ENCODE results near the gene C6orf141. TPM values are rescaled to one million over a fixed set of nuclear protein-coding genes. Genes with fewer than 3 reads are reported as not detected.

The C6orf141 gene
- total and polyA plus RNA-seq, 2 of the 13 experiments (the other 11 are each of a cell fraction or from before 2014, with no cell fraction given), result 0.07 TPM; not detected in 1

DNA sequence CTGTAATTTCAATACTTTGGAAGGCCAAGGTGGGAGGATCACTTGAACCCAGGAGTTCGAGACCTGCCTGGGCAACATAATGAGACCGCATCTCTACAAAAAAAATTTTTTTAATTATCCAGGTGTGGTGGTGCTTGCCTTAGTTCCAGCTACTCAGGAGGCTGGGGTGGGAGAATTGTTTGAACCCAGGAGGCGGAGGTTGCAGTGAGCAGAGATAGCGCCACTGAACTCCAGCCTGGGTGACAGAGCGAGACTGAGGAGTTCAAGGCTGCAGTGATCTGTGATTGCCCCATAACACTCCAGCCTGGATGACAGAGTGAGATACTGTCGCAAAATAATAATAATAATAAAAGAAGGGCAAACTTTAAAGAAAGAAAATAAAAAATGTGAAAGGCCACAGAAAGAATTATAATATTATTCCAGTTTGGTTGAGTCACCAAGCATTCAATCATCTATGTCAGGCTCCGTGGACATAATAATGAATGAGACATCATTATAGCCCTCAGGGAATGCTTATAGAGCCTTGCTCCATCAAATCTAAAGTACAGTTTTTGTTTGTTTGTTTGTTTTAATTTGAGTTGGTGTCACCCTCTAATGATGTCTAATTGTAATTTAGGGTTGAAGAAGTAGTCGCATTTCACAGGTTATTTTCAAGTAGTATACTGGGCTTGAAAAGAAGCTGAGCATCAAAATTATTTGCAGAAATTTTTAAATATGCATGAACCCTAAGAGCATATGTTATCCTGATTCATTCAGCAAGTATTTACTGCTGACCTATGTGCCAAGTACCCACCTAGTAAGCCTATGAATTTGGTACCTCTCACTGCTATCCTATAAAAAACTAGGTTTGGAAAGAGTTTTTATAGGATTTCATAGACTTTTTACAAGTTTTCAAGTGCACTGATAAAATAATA, 35.6 kb upstream of the C6orf141 start:
- H2AFZ ChIP-seq (ENCODE audit: low read length), result no peak overlapping the region
- no peak for DNase-seq (ENCODE audit: low spot score)
- peak; percentile 46; the same call in 2 of the 3 replicates for ATAC-seq
- H3K27me3 ChIP-seq (ENCODE audit: control insufficient read depth in 1 of 2, insufficient read depth in 2 of 2, low read length in 2 of 2), result no peaks in the 10 kb centered on the region
- H3K79me2 ChIP-seq (ENCODE audit: insufficient read depth, low read length), result no peaks in the 10 kb centered on the region
- ChIA-PET POLR2A (no interaction called here), CTCF (ENCODE audit: low intra/inter-chr PET ratio, low total read pairs) (no interaction called here)
- H3K4me3 ChIP-seq (replicated peaks in 1 of 3; ENCODE audit: insufficient read depth in 1 of 3, low read depth in 2 of 3, low read length in 3 of 3), result no peak overlapping the region
- peaks cover 44% of the 10 kb centered on the region for H3K4me1 ChIP-seq (ENCODE audit: insufficient read depth, low read length)
- H3K9ac ChIP-seq (ENCODE audit: insufficient read depth, low read depth, low read length), result no peak overlapping the region
- peak overlapping the region; percentile 62 for H3K27ac ChIP-seq (ENCODE audit: extremely low read length, insufficient read depth, low read length)
- in situ Hi-C loops (cut with HindIII; ENCODE audit: extremely low pct_ligation_motif_present, low pct_unique_long_range_greater_than_20kb), result no loop called here
- H3K36me3 ChIP-seq (replicated peaks in 1 of 2; ENCODE audit: control insufficient read depth in 1 of 2, insufficient read depth in 2 of 2, low read length in 2 of 2), result no peaks in the 10 kb centered on the region
- H3K4me2 ChIP-seq (ENCODE audit: low read depth, low read length), result no peak overlapping the region
- 72% methylated on average over 8 of the region's 8 CpGs for WGBS (ENCODE audit: low lambda C conversion rate)
- H4K20me1 ChIP-seq (ENCODE audit: insufficient read depth, low read length), result no peaks in the 10 kb centered on the region
- BruUV-seq (replicated peaks), result no TSS peak
- no peak for FAIRE-seq
- no peaks in the 10 kb centered on the region for H3K9me3 ChIP-seq (ENCODE audit: low read length)
- intact Hi-C loops (cut with micrococcal nuclease; ENCODE audit: unreplicated experiment), result no loop called here
- TF ChIP-seq ZSCAN20 (CRISPR knock-in tag; IDR thresholded peaks at IDR 0.05; ENCODE audit: borderline replicate concordance) (no peak), RARA (CRISPR knock-in tag; IDR thresholded peaks at IDR 0.05) (peak; percentile 44; the same call in 1 of the 2 replicates), ZMYM2 (CRISPR knock-in tag; IDR thresholded peaks at IDR 0.05) (0 out of 2 replicates have a peak, but pooled peaks have one; percentile 30), ZMYM3 (CRISPR knock-in tag; IDR thresholded peaks at IDR 0.05) (peak; percentile 42; the same call in 1 of the 2 replicates), HNF4A (CRISPR knock-in tag; IDR thresholded peaks at IDR 0.05) (peak; percentile 50), POGZ (CRISPR knock-in tag; IDR thresholded peaks at IDR 0.05) (peak; percentile 64; the same call in 1 of the 2 replicates), XRCC5 (optimal IDR thresholded peaks at IDR 0.05; ENCODE audit: low read length) (no peak)
- TF ChIP-seq, protein P1, sequence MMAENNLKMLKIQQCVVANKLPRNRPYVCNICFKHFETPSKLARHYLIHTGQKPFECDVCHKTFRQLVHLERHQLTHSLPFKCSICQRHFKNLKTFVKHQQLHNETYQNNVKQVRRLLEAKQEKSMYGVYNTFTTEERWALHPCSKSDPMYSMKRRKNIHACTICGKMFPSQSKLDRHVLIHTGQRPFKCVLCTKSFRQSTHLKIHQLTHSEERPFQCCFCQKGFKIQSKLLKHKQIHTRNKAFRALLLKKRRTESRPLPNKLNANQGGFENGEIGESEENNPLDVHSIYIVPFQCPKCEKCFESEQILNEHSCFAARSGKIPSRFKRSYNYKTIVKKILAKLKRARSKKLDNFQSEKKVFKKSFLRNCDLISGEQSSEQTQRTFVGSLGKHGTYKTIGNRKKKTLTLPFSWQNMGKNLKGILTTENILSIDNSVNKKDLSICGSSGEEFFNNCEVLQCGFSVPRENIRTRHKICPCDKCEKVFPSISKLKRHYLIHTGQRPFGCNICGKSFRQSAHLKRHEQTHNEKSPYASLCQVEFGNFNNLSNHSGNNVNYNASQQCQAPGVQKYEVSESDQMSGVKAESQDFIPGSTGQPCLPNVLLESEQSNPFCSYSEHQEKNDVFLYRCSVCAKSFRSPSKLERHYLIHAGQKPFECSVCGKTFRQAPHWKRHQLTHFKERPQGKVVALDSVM (CRISPR knock-in tag; IDR thresholded peaks at IDR 0.05), result peak; percentile 60; the same call in 1 of the 2 replicates
- TF ChIP-seq, protein P2, sequence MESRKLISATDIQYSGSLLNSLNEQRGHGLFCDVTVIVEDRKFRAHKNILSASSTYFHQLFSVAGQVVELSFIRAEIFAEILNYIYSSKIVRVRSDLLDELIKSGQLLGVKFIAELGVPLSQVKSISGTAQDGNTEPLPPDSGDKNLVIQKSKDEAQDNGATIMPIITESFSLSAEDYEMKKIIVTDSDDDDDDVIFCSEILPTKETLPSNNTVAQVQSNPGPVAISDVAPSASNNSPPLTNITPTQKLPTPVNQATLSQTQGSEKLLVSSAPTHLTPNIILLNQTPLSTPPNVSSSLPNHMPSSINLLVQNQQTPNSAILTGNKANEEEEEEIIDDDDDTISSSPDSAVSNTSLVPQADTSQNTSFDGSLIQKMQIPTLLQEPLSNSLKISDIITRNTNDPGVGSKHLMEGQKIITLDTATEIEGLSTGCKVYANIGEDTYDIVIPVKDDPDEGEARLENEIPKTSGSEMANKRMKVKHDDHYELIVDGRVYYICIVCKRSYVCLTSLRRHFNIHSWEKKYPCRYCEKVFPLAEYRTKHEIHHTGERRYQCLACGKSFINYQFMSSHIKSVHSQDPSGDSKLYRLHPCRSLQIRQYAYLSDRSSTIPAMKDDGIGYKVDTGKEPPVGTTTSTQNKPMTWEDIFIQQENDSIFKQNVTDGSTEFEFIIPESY (CRISPR knock-in tag; IDR thresholded peaks at IDR 0.05), result peak; percentile 91
- TF ChIP-seq, protein P3, sequence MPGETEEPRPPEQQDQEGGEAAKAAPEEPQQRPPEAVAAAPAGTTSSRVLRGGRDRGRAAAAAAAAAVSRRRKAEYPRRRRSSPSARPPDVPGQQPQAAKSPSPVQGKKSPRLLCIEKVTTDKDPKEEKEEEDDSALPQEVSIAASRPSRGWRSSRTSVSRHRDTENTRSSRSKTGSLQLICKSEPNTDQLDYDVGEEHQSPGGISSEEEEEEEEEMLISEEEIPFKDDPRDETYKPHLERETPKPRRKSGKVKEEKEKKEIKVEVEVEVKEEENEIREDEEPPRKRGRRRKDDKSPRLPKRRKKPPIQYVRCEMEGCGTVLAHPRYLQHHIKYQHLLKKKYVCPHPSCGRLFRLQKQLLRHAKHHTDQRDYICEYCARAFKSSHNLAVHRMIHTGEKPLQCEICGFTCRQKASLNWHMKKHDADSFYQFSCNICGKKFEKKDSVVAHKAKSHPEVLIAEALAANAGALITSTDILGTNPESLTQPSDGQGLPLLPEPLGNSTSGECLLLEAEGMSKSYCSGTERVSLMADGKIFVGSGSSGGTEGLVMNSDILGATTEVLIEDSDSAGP (CRISPR knock-in tag; IDR thresholded peaks at IDR 0.05; ENCODE audit: borderline replicate concordance), result no peak
- TF ChIP-seq, protein P4, sequence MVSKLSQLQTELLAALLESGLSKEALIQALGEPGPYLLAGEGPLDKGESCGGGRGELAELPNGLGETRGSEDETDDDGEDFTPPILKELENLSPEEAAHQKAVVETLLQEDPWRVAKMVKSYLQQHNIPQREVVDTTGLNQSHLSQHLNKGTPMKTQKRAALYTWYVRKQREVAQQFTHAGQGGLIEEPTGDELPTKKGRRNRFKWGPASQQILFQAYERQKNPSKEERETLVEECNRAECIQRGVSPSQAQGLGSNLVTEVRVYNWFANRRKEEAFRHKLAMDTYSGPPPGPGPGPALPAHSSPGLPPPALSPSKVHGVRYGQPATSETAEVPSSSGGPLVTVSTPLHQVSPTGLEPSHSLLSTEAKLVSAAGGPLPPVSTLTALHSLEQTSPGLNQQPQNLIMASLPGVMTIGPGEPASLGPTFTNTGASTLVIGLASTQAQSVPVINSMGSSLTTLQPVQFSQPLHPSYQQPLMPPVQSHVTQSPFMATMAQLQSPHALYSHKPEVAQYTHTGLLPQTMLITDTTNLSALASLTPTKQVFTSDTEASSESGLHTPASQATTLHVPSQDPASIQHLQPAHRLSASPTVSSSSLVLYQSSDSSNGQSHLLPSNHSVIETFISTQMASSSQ (IDR thresholded peaks at IDR 0.05; ENCODE audit: low read depth), result no peak
- TF ChIP-seq, protein P4 (CRISPR knock-in tag; IDR thresholded peaks at IDR 0.05; ENCODE audit: borderline replicate concordance), result no peak

All from HepG2 (cell line).